MCF 10A (cell line): ENCODE data around the gene C10orf62. TPM values are rescaled to one million over a fixed set of nuclear protein-coding genes. Genes with fewer than 3 reads are reported as not detected.

Source experiments
- BruUV-seq: library from RNA; stranded (reverse); fragments of 400-500 nt; replicated peaks from 2 replicates; lab custom pipeline; 2021; lab: Mats Ljungman, UMichigan
- CTCF ChIA-PET: fragments of 300-600 bp; sonication (Branson Sonifier 250); formaldehyde crosslinking; extraction: SDS; loops from one replicate; lab custom pipeline; 2021; ENCODE audit warnings: antibody characterized with exemption, inconsistent platforms; lab: Yijun Ruan, JAX
- POLR2A ChIA-PET: fragments of 300-600, 350-650 bp; sonication (Branson Sonifier 250); formaldehyde crosslinking; extraction: SDS; loops from one replicate; lab custom pipeline; 2020; ENCODE audit warnings: antibody characterized with exemption, inconsistent platforms; lab: Yijun Ruan, JAX
- DNase-seq: peaks from one replicate; pipeline ENCODE4 v3.0.0-alpha.2; 2018; ENCODE audit not compliant: unreplicated experiment
- H3K27ac Mint-ChIP-seq: one replicate; pipeline ENCODE4 v1.8.0; 2022; ENCODE audit warnings: mild to moderate bottlenecking, low read depth, mixed read lengths; ENCODE audit not compliant: unreplicated experiment
- H3K27me3 Mint-ChIP-seq: one replicate; pipeline ENCODE4 v1.8.0; 2022; ENCODE audit warnings: mixed read lengths; ENCODE audit not compliant: insufficient read depth, unreplicated experiment
- H3K36me3 Mint-ChIP-seq: one replicate; pipeline ENCODE4 v1.8.0; 2022; ENCODE audit warnings: mild to moderate bottlenecking, moderate library complexity, mixed read lengths; ENCODE audit not compliant: insufficient read depth, unreplicated experiment
- H3K4me1 Mint-ChIP-seq: one replicate; pipeline ENCODE4 v1.8.0; 2022; ENCODE audit warnings: mixed read lengths; ENCODE audit not compliant: insufficient read depth, unreplicated experiment
- H3K4me3 Mint-ChIP-seq: one replicate; pipeline ENCODE4 v1.8.0; 2022; ENCODE audit warnings: mild to moderate bottlenecking, moderate library complexity, mixed read lengths; ENCODE audit not compliant: unreplicated experiment
- H3K9me3 Mint-ChIP-seq: one replicate; pipeline ENCODE4 v1.8.0; 2022; ENCODE audit warnings: mixed read lengths; ENCODE audit not compliant: unreplicated experiment
- intact Hi-C: fragments of 100-400 bp; cut with micrococcal nuclease; formaldehyde crosslinking; loops from 2 replicates; pipeline ENCODE4 v1.14.1; 2022
- total RNA-seq: library from RNA; stranded (reverse); gene quantifications from 2 replicates; pipeline ENCODE4 v1.2.3, GENCODE V29; 2022
- TF ChIP-seq, protein P1 (sequence below): fragments of 200-600 bp; IDR thresholded peaks from one replicate; pipeline ENCODE4 v1.8.0; 2022; ENCODE audit warnings: antibody characterized with exemption, mild to moderate bottlenecking; ENCODE audit not compliant: unreplicated experiment

The C10orf62 gene
- total RNA-seq, 1 experiment from 2014 or later = 0.26 TPM

DNA sequence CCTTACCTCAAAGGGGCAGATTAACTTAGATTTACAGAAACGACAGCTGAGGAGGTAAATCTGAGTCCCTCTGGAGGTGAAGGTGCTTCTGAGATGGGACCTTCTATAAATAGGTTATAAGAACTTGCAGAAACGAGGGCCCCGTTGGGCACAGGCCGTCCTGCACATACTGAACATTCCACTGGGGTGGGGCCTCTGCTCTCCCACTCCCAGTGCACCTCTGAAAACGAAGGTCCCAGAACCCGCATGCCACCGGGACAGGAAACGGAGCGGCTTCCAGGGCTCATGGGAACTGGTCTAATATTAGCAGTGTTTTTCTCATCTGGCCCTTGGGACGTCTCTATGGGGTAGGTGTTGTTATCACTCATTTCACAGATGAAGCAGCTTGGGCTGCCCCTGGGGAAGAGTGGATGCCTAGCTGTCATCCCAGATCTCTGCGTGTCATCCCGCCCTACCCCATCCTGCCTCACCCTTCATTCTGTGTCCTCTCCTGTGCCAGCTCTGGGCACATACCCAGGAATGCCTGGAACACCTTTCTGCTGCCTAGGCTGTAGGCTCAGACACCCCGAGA, 19.6 kb downstream of the C10orf62 start:
- ChIA-PET POLR2A (interaction anchor here (0.7 to 8.1 kb wide), 29 partner anchors 10 to 276 kb away, joined by 3 to 184 read pairs (median 4); partner anchors contain the start of genes ANKRD2, AVPI1, HOGA1 and MORN4), CTCF (interaction anchor here (0.6 to 14.4 kb wide), 15 partner anchors 8 to 199 kb away, joined by 3 to 373 read pairs (median 4); partner anchors contain the start of genes ANKRD2, HOGA1 and UBTD1)
- Mint-ChIP-seq H3K36me3 (peaks cover 5% of the 10 kb centered on the region), H3K4me1 (peaks cover 12% of the 10 kb centered on the region), H3K27me3 (no peaks in the 10 kb centered on the region), H3K9me3 (no peaks in the 10 kb centered on the region), H3K27ac (peak overlapping the region; percentile 92), H3K4me3 (peak overlapping the region; percentile 58)
- BruUV-seq = no TSS peak
- intact Hi-C loops = no loop called here
- TF ChIP-seq, protein P1, sequence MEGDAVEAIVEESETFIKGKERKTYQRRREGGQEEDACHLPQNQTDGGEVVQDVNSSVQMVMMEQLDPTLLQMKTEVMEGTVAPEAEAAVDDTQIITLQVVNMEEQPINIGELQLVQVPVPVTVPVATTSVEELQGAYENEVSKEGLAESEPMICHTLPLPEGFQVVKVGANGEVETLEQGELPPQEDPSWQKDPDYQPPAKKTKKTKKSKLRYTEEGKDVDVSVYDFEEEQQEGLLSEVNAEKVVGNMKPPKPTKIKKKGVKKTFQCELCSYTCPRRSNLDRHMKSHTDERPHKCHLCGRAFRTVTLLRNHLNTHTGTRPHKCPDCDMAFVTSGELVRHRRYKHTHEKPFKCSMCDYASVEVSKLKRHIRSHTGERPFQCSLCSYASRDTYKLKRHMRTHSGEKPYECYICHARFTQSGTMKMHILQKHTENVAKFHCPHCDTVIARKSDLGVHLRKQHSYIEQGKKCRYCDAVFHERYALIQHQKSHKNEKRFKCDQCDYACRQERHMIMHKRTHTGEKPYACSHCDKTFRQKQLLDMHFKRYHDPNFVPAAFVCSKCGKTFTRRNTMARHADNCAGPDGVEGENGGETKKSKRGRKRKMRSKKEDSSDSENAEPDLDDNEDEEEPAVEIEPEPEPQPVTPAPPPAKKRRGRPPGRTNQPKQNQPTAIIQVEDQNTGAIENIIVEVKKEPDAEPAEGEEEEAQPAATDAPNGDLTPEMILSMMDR = no peak
- DNase-seq = peak; percentile 49

DNA sequence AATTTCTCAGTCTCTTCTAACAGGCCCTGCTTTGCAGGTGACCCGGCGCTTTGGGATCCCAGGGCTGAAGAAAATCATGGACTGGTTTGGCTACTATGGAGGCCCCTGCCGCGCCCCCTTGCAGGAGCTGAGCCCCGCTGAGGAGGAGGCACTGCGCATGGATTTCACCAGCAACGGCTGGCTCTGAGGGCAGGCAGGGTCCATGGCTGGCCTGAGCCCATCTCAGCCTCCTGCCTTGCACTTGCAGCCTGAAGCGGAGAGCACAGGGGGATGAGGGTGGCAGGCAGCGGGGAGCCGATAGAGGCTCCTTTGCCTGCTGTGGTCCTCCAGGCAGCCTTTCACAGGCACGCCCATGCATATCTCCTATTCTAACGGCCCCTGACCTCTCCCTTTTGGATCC, 22.0 kb downstream of the C10orf62 start:
- intact Hi-C loops = no loop called here
- Mint-ChIP-seq H3K27ac (peak overlapping the region; percentile 63), H3K27me3 (no peaks in the 10 kb centered on the region), H3K4me3 (no peak overlapping the region), H3K9me3 (no peaks in the 10 kb centered on the region), H3K36me3 (peaks cover 5% of the 10 kb centered on the region), H3K4me1 (peaks cover 12% of the 10 kb centered on the region)
- CTCF ChIA-PET = interaction anchor here (0.6 to 14.4 kb wide), 18 partner anchors 12 to 205 kb away, joined by 3 to 373 read pairs (median 8); partner anchors contain the start of gene ANKRD2
- POLR2A ChIA-PET = interaction anchor here (0.9 to 8.1 kb wide), 10 partner anchors 15 to 198 kb away, joined by 3 to 184 read pairs (median 6); partner anchors contain the start of genes ANKRD2 and AVPI1
- no TSS peak for BruUV-seq
- TF ChIP-seq, protein P1 = no peak
- DNase-seq = no peak

DNA sequence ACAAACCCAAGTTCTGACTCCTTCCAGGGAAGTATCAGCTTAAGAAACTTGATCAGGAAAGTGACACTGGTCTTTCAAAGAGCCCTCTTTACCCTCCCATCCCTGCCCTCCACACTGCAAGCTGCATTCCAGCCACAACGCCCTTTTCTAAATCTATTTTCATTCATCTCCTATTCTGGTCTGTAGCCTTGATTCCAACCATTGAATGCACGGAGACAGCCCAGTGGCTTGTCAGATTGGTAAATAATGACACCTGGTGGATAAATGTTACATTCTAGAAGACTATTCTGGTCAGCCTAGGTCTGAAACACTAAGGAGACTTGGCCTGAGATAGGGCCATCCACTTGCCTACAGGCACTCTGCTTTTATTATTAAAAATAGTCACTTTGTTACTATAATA, 22.9 kb downstream of the C10orf62 start:
- POLR2A ChIA-PET = interaction anchor here (0.8 to 8.1 kb wide), 15 partner anchors 13 to 199 kb away, joined by 3 to 184 read pairs (median 4); partner anchors contain the start of genes ANKRD2 and UBTD1

DNA sequence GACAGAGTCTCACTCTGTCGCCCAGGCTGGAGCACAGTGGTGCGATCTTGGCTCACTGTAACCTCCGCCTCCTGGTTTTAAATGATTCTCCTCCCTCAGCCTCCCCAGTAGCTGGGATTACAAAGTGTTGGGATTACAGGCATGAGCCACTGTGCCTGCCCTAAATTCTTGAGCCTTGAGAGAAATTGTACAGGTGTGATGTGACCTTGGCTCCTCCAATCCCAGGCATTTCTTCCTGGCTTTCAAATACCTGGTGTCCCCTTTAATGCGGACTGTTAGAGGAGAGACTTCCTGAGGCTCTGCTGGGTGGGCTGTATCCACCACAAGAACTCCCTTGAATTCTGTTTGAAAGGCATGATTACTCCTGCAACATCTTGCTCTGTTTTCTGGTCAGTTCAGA, 28.8 kb downstream of the C10orf62 start:
- Mint-ChIP-seq H3K4me3 (no peak overlapping the region), H3K9me3 (no peaks in the 10 kb centered on the region), H3K4me1 (no peaks in the 10 kb centered on the region), H3K27me3 (no peaks in the 10 kb centered on the region), H3K36me3 (peaks cover 9% of the 10 kb centered on the region), H3K27ac (no peak overlapping the region)
- intact Hi-C loops = no loop called here
- TF ChIP-seq, protein P1 = no peak
- ChIA-PET CTCF (interaction anchor here (0.5 to 14.4 kb wide), 4 partner anchors 9 to 1833 kb away, joined by 3 to 373 read pairs (median 104); partner anchors contain the start of gene ANKRD2), POLR2A (no interaction called here)
- no TSS peak for BruUV-seq
- DNase-seq = no peak

More for the DNA sequence above, 22.9 kb downstream of the C10orf62 start:
- intact Hi-C loops = loop anchor here (1.0 kb wide), 4 partner anchors 40 to 205 kb away; partner anchors contain the start of gene ANKRD2
- Mint-ChIP-seq H3K36me3 (peaks cover 5% of the 10 kb centered on the region), H3K27me3 (no peaks in the 10 kb centered on the region), H3K9me3 (no peaks in the 10 kb centered on the region), H3K4me3 (no peak overlapping the region), H3K4me1 (peaks cover 12% of the 10 kb centered on the region), H3K27ac (no peak overlapping the region)
- peak; percentile 74 for DNase-seq
- CTCF ChIA-PET = interaction anchor here (0.6 to 14.4 kb wide), 39 partner anchors 11 to 210 kb away, joined by 3 to 373 read pairs (median 5); partner anchors contain the start of genes ANKRD2, HOGA1, MMS19 and UBTD1
- TF ChIP-seq, protein P1 = peak; percentile 48
- BruUV-seq = no TSS peak
